Vagina (tissue), 2 donors: ENCODE data around the gene ST8SIA6. TPM values are rescaled to one million over a fixed set of nuclear protein-coding genes. Genes with fewer than 3 reads are reported as not detected.

Experiments
- DNase-seq, 2 donors: peaks; one replicate each; pipeline ENCODE4 v3.0.0-alpha.2; 2017; ENCODE audit errors: extremely low spot score in 2 of 2
- H3K27ac ChIP-seq: fragments of 200-600 bp; sonication (generic); one replicate; pipeline ENCODE4 v1.5.1; 2019
- H3K27me3 ChIP-seq: fragments of 200-600 bp; sonication (generic); one replicate; pipeline ENCODE4 v1.5.1; 2019
- H3K36me3 ChIP-seq, 2 donors: fragments of 200-600 bp; sonication (generic); one replicate each; pipeline ENCODE4 v1.5.1; 2017 to 2019
- H3K4me1 ChIP-seq: fragments of 200-600 bp; sonication (generic); one replicate; pipeline ENCODE4 v1.5.1; 2019
- H3K4me3 ChIP-seq, 2 donors: fragments of 200-600 bp; sonication (generic); 1 replicate in 1 of 2; 2 replicates in 1 of 2; pipeline ENCODE4 v1.5.1; 2016 to 2019
- H3K9me3 ChIP-seq: fragments of 200-600 bp; sonication (generic); one replicate; pipeline ENCODE4 v1.5.1; 2019
- CTCF ChIP-seq, 3 experiments: fragments of 450-650 bp in 2 of 3; fragments of 200-600 bp in 1 of 3; sonication (generic) in 1 of 3; IDR thresholded peaks; one replicate each; pipeline ENCODE4 v1.5.1; 2017 to 2019; ENCODE audit warnings: antibody characterized with exemption in 3 of 3, mild to moderate bottlenecking in 2 of 3, moderate library complexity in 2 of 3
- POLR2A ChIP-seq, 2 donors: fragments of 450-650 bp; IDR thresholded peaks; one replicate each; pipeline ENCODE4 v1.6.1; 2017; ENCODE audit warnings: antibody characterized with exemption in 2 of 2, mild to moderate bottlenecking in 2 of 2, moderate library complexity in 2 of 2
- POLR2AphosphoS5 ChIP-seq, 2 donors: sonication (generic); formaldehyde crosslinking; IDR thresholded peaks; one replicate each; pipeline ENCODE4 v1.9.0; 2017; ENCODE audit warnings: antibody characterized with exemption in 2 of 2, mild to moderate bottlenecking in 2 of 2, low read depth in 1 of 2; ENCODE audit not compliant: insufficient read depth in 1 of 2
- intact Hi-C: fragments of 100-400 bp; cut with DNase I; formaldehyde crosslinking; loops from one replicate; pipeline ENCODE4 v1.15.1; 2023
- total RNA-seq: library from RNA; depleted of rRNA; stranded (reverse); fragments of >200 nt; gene quantifications from one replicate; pipeline ENCODE4 v1.2.3, GENCODE V29; 2016

ST8SIA6 gene
- total RNA-seq, 1 donor from 2014 or later, result 1.2 TPM

- Histone ChIP-seq H3K27ac (no peak overlapping the region), H3K9me3 (peaks cover 10% of the 10 kb centered on the region), H3K27me3 (peaks cover 7% of the 10 kb centered on the region), H3K4me1 (peaks cover 16% of the 10 kb centered on the region), H3K36me3 (no peaks in the 10 kb centered on the region), H3K4me3 (no peak overlapping the region)
- TF ChIP-seq CTCF (IDR thresholded peaks at IDR 0.05), result no peak
- TF ChIP-seq POLR2AphosphoS5 (IDR thresholded peaks at IDR 0.05; ENCODE audit: insufficient read depth in 1 of 2, low read depth in 1 of 2), result no peak
- DNase-seq, result no peak
- intact Hi-C loops, result no loop called here
Measured at GRCh38 chr10:17452060-17452841, 2.1 kb downstream of the ST8SIA6 start.

DNA sequence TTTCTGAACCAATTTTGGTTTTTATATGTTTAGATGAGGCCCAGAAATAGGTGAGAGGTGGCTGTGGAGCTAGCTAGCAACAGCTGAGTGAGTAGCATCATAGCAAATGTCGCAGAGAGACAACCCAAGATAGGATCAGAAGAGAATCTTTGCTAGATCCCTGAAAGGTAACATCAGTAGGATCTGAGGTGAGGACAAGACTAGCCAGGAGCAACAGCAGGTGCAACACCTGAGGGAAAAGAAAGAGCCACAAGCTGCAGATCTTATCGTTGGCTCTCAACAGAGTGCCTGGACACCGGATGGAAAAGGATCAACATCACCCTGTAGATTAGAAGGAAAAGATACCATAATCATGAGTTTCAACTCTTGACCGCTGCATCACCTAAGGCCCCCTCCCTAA lies 4.4 kb downstream of the ST8SIA6 start:
- peaks cover 7% of the 10 kb centered on the region for H3K27me3 ChIP-seq
- H3K4me3 ChIP-seq, result no peak overlapping the region
- H3K4me1 ChIP-seq, result peaks cover 16% of the 10 kb centered on the region
- peaks cover 10% of the 10 kb centered on the region for H3K9me3 ChIP-seq
- DNase-seq, result no peak
- no peaks in the 10 kb centered on the region for H3K36me3 ChIP-seq
- intact Hi-C loops, result no loop called here
- no peak overlapping the region for H3K27ac ChIP-seq
- no peak for TF ChIP-seq POLR2A (IDR thresholded peaks at IDR 0.05)
- no peak for TF ChIP-seq POLR2AphosphoS5 (IDR thresholded peaks at IDR 0.05; ENCODE audit: insufficient read depth in 1 of 2, low read depth in 1 of 2)
- no peak for TF ChIP-seq CTCF (IDR thresholded peaks at IDR 0.05)

DNA sequence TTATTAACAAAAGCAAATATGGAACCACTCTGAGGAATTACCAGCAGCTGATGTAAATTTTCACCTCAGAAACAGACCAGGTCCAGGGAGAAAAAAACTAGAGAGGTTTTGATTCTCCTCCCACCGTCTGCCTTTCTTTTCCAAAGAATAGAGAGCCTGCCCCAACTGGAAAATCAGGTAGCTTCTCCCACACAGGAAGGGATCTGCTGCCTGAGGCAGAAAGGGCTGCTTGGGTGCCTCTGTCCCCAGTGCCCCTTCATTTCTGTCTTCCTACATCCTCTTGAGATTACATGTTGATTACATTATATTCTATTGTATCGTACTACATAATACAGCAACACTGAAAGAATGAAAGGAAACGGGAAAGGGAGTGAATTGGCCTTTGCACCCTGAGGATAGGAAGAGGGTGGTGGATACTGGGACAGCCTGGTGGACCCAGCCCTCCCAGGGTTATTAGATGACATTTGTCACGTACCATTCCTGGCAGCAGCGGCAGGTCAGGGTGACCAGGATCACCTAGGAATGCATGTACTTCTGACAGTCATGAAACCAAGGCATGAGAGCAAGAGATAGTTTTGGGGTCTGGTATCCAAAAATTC lies 8.9 kb downstream of the ST8SIA6 start:
- H3K4me1 ChIP-seq, result no peaks in the 10 kb centered on the region
- no peak for DNase-seq
- H3K36me3 ChIP-seq, result no peaks in the 10 kb centered on the region
- TF ChIP-seq POLR2AphosphoS5 (IDR thresholded peaks at IDR 0.05; ENCODE audit: insufficient read depth in 1 of 2, low read depth in 1 of 2) (no peak), POLR2A (IDR thresholded peaks at IDR 0.05) (no peak), CTCF (IDR thresholded peaks at IDR 0.05) (no peak)
- no peak overlapping the region for H3K27ac ChIP-seq
- H3K4me3 ChIP-seq, result no peak overlapping the region
- peaks cover 10% of the 10 kb centered on the region for H3K9me3 ChIP-seq
- intact Hi-C loops, result no loop called here
- no peaks in the 10 kb centered on the region for H3K27me3 ChIP-seq

GRCh38 chr10:17444388-17444714 lies 10.0 kb downstream of the ST8SIA6 start:
- TF ChIP-seq POLR2A (IDR thresholded peaks at IDR 0.05), result no peak
- no peak for TF ChIP-seq POLR2AphosphoS5 (IDR thresholded peaks at IDR 0.05; ENCODE audit: insufficient read depth in 1 of 2, low read depth in 1 of 2)
- TF ChIP-seq CTCF (IDR thresholded peaks at IDR 0.05), result no peak
- intact Hi-C loops, result no loop called here
- H3K27ac ChIP-seq, result no peak overlapping the region

More at GRCh38 chr10:17444388-17444714, 10.0 kb downstream of the ST8SIA6 start:
- peaks cover 7% of the 10 kb centered on the region for H3K9me3 ChIP-seq
- no peak for DNase-seq
- no peaks in the 10 kb centered on the region for H3K36me3 ChIP-seq
- no peak overlapping the region for H3K4me3 ChIP-seq
- no peaks in the 10 kb centered on the region for H3K27me3 ChIP-seq
- H3K4me1 ChIP-seq, result no peaks in the 10 kb centered on the region
